HepG2 (cell line): ENCODE measurements around the gene BLVRA. TPM values are rescaled to one million over a fixed set of nuclear protein-coding genes. Genes with fewer than 3 reads are reported as not detected.

Experiments used
- ATAC-seq: fragments of 200-7000 bp; cut with Tn5 transposase; 3 replicates; pipeline ENCODE4 v1.9.1; 2020; ENCODE audit warnings: mild to moderate bottlenecking, moderate library complexity
- BruUV-seq: library from RNA; stranded (reverse); fragments of 400-500 nt; replicated peaks from 2 replicates; lab custom pipeline; 2021; lab: Mats Ljungman, UMichigan
- CTCF ChIA-PET: fragments of 300-600 bp; formaldehyde crosslinking; extraction: SDS; loops from one replicate; lab custom pipeline; 2021; ENCODE audit warnings: low total read pairs, inconsistent platforms, low intra/inter-chr PET ratio; lab: Yijun Ruan, JAX
- POLR2A ChIA-PET: fragments of 350-600 bp; sonication (Branson Sonifier 250); formaldehyde crosslinking; loops from one replicate; lab custom pipeline; 2020; ENCODE audit warnings: antibody characterized with exemption, inconsistent platforms; lab: Yijun Ruan, JAX
- DNase-seq: peaks from one replicate; pipeline ENCODE4 v3.0.0-alpha.2; 2015; ENCODE audit warnings: low spot score
- FAIRE-seq: peaks from 3 replicates; lab custom pipeline; 2011; peaks lifted over from hg19 to GRCh38; lab: Jason Lieb, UNC
- H2AFZ ChIP-seq: one replicate; pipeline ENCODE4 v1.6.1; 2011; ENCODE audit warnings: low read length, inconsistent platforms
- H3K27ac ChIP-seq: fragments of 300-600 bp; 3 replicates; pipeline ENCODE4 v1.8.0; 2011; ENCODE audit warnings: mixed run types, mild to moderate bottlenecking, mixed read lengths, low read length, inconsistent platforms; ENCODE audit not compliant: insufficient read depth; ENCODE audit errors: extremely low read length
- H3K27me3 ChIP-seq, 2 experiments: fragments of 200-600 bp in 1 of 2; 2 replicates in 1 of 2; 3 replicates in 1 of 2; pipeline versions ENCODE4 v1.6.0 to v1.8.0; 2011; ENCODE audit warnings: low read length in 2 of 2, mild to moderate bottlenecking in 2 of 2, moderate library complexity in 2 of 2, inconsistent platforms in 1 of 2; ENCODE audit not compliant: insufficient read depth in 2 of 2, control insufficient read depth in 1 of 2
- H3K36me3 ChIP-seq, 2 experiments: fragments of 200-600 bp in 1 of 2; replicated peaks in 1 of 2; 2 replicates in 1 of 2; 3 replicates in 1 of 2; pipeline versions ENCODE4 v1.5.1 to v1.8.0; 2011; ENCODE audit warnings: low read length in 2 of 2, inconsistent platforms in 1 of 2; ENCODE audit not compliant: insufficient read depth in 2 of 2, control insufficient read depth in 1 of 2
- H3K4me1 ChIP-seq: 2 replicates; pipeline ENCODE4 v1.5.1; 2012; ENCODE audit warnings: low read length, inconsistent platforms; ENCODE audit not compliant: insufficient read depth
- H3K4me2 ChIP-seq: 2 replicates; pipeline ENCODE4 v1.6.0; 2011; ENCODE audit warnings: low read depth, low read length, inconsistent platforms
- H3K4me3 ChIP-seq, 3 experiments: fragments of 200-600 bp in 1 of 3; sonication (generic), shearing (Covaris generic) in 1 of 3; replicated peaks in 1 of 3; 2 replicates each; pipeline ENCODE4 v1.5.1; 2011 to 2016; ENCODE audit warnings: low read length in 3 of 3, inconsistent platforms in 2 of 3, low read depth in 2 of 3, mild to moderate bottlenecking in 2 of 3, control low read depth in 1 of 3, mixed read lengths in 1 of 3; ENCODE audit not compliant: insufficient read depth in 1 of 3
- H3K79me2 ChIP-seq: one replicate; pipeline ENCODE4 v1.6.1; 2011; ENCODE audit warnings: low read length, inconsistent platforms; ENCODE audit not compliant: insufficient read depth
- H3K9ac ChIP-seq: 2 replicates; pipeline ENCODE4 v1.6.0; 2011; ENCODE audit warnings: mild to moderate bottlenecking, low read depth, low read length, inconsistent platforms; ENCODE audit not compliant: insufficient read depth
- H3K9me3 ChIP-seq: 2 replicates; pipeline ENCODE4 v1.5.1; 2012; ENCODE audit warnings: mild to moderate bottlenecking, low read length
- H4K20me1 ChIP-seq: 2 replicates; pipeline ENCODE4 v1.6.0; 2011; ENCODE audit warnings: inconsistent platforms, mild to moderate bottlenecking, low read length, moderate library complexity; ENCODE audit not compliant: insufficient read depth
- BRD4 ChIP-seq: sonication (generic); formaldehyde crosslinking; IDR thresholded peaks from 2 replicates; pipeline ENCODE4 v1.4.0; 2020; ENCODE audit warnings: missing genetic modification reagents
- CBX2 ChIP-seq, 2 experiments: fragments of 200-600 bp in 1 of 2; sonication (generic); formaldehyde crosslinking in 1 of 2; IDR thresholded peaks; 2 replicates each; pipeline versions ENCODE4 v1.7.0 to v1.8.1; 2018 to 2022; ENCODE audit warnings: low read depth in 2 of 2, low read length in 1 of 2, mild to moderate bottlenecking in 1 of 2, missing genetic modification reagents in 1 of 2
- IKZF4 ChIP-seq: sonication (generic); formaldehyde crosslinking; IDR thresholded peaks from 2 replicates; pipeline ENCODE4 v1.5.1; 2020; ENCODE audit warnings: borderline replicate concordance, mild to moderate bottlenecking, low read depth, missing genetic modification reagents; ENCODE audit errors: not compliant biosample characterization
- LCORL ChIP-seq, 2 experiments: fragments of 450-650 bp in 1 of 2; sonication (generic) in 1 of 2; formaldehyde crosslinking in 1 of 2; IDR thresholded peaks; 2 replicates each; pipeline versions ENCODE4 v1.5.0 to v1.6.1; 2017 to 2020; ENCODE audit warnings: antibody characterized with exemption in 1 of 2, missing genetic modification reagents in 1 of 2
- MXI1 ChIP-seq: IDR thresholded peaks from 3 replicates; pipeline ENCODE4 v1.6.1; 2012; ENCODE audit warnings: low read depth, low read length, inconsistent platforms, borderline replicate concordance
- ZNF558 ChIP-seq: sonication (generic); formaldehyde crosslinking; IDR thresholded peaks from 2 replicates; pipeline ENCODE4 v1.9.0; 2022; ENCODE audit warnings: mild to moderate bottlenecking, missing genetic modification reagents, borderline replicate concordance
- ZNF776 ChIP-seq: sonication (generic); formaldehyde crosslinking; IDR thresholded peaks from 2 replicates; pipeline ENCODE4 v1.4.0; 2020; ENCODE audit warnings: mild to moderate bottlenecking, missing genetic modification reagents
- ZNF777 ChIP-seq: sonication (generic); formaldehyde crosslinking; IDR thresholded peaks from 2 replicates; pipeline ENCODE4 v1.4.0; 2020; ENCODE audit warnings: missing genetic modification reagents
- WGBS: methylation state at CpG from one replicate; pipeline ENCODE4 v1.1.6; 2017; ENCODE audit warnings: low lambda C conversion rate; 5-methylcytosine and 5-hydroxymethylcytosine counted together
- in situ Hi-C: cut with HindIII; loops from 2 replicates; pipeline ENCODE4 v1.10.0; 2017; ENCODE audit warnings: low pct_unique_long_range_greater_than_20kb; ENCODE audit not compliant: extremely low pct_ligation_motif_present
- intact Hi-C: fragments of 100-400 bp; cut with micrococcal nuclease; formaldehyde crosslinking; loops from one replicate; pipeline ENCODE4 v1.10.0; 2022; ENCODE audit not compliant: unreplicated experiment
- polyA plus RNA-seq, 8 experiments: library from polyadenylated mRNA; depleted of rRNA in 3 of 8; stranded (reverse) in 7 of 8; unstranded in 1 of 8; fragments of >200 nt; fragmentation: Illumina TruSeq in 4 of 8; extraction: Trizol in 4 of 8; gene quantifications; 2 replicates each; pipeline versions ENCODE4 v1.2.1 to v1.2.3, GENCODE V29; 2011 to 2016; ENCODE audit warnings: low read depth in 4 of 8, missing spikeins in 1 of 8, mixed read lengths in 1 of 8; ENCODE audit not compliant: insufficient read depth in 1 of 8
- total RNA-seq, 5 experiments: library from RNA; depleted of rRNA; stranded (reverse); fragments of >200 nt; fragmentation: Illumina TruSeq; extraction: Trizol; gene quantifications; 2 replicates each; pipeline ENCODE4 v1.2.3, GENCODE V29; 2016; ENCODE audit warnings: low read depth in 1 of 5
- TF ChIP-seq, protein P1 (sequence below): sonication (generic); formaldehyde crosslinking; IDR thresholded peaks from 2 replicates; pipeline ENCODE4 v1.8.1; 2022; ENCODE audit warnings: mild to moderate bottlenecking, missing genetic modification reagents
- TF ChIP-seq, protein P2 (sequence below): sonication (generic); formaldehyde crosslinking; IDR thresholded peaks from 2 replicates; pipeline ENCODE4 v1.4.0; 2020; ENCODE audit warnings: mild to moderate bottlenecking, low read depth, missing genetic modification reagents
- TF ChIP-seq, protein P3 (sequence below): sonication (generic); formaldehyde crosslinking; IDR thresholded peaks from 2 replicates; pipeline ENCODE4 v1.4.0; 2020; ENCODE audit warnings: missing genetic modification reagents, borderline replicate concordance
- TF ChIP-seq, protein P4 (sequence below): sonication (generic); formaldehyde crosslinking; IDR thresholded peaks from 2 replicates; pipeline ENCODE4 v1.4.0; 2020; ENCODE audit warnings: missing genetic modification reagents, borderline replicate concordance
- TF ChIP-seq, protein P5 (sequence below): sonication (generic); formaldehyde crosslinking; conservative IDR thresholded peaks from 2 replicates; pipeline ENCODE4 v1.8.0; 2022; ENCODE audit warnings: missing genetic modification reagents

The BLVRA gene
- total and polyA plus RNA-seq, 2 of the 13 experiments (the other 11 are each of a cell fraction or from before 2014, with no cell fraction given) = 39.2 to 64.2 TPM

DNA sequence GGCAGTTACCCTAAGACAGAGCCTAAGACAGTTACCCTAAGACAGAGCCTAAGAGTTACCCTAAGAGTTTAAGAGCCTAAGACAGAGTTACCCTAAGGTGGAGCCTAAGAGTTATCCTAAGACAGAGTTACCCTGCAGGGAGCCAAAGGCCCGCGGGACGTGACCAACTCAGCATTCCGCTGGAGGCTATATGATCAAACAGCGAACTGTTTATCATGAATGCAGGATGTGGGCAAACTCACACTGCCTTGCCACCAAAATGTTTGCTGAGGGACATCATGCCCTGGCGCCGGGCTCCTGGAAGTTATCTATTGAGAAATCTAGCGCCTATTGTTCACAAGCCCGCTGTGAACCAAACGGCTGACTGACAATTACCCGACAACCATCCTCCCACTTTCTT is 49.9 kb downstream of the BLVRA start:
- H3K4me1 ChIP-seq = no peaks in the 10 kb centered on the region
- no peak overlapping the region for H3K4me3 ChIP-seq
- POLR2A ChIA-PET = no interaction called here
- H3K79me2 ChIP-seq = no peaks in the 10 kb centered on the region
- in situ Hi-C loops (no loop called here), intact Hi-C loops (no loop called here)
- H3K4me2 ChIP-seq = no peak overlapping the region
- H3K36me3 ChIP-seq = peaks cover 10 to 35% of the 10 kb centered on the region in 2 experiments; a peak in 4 of 5 replicates
- 97% methylated on average over 11 of the region's 11 CpGs for WGBS
- BruUV-seq = no TSS peak
- no peaks in the 10 kb centered on the region for H4K20me1 ChIP-seq
- DNase-seq = no peak
- H3K27me3 ChIP-seq = no peaks in the 10 kb centered on the region
- H3K9ac ChIP-seq = no peak overlapping the region
- H3K27ac ChIP-seq = no peak overlapping the region
- CTCF ChIA-PET = no interaction called here
- no peaks in the 10 kb centered on the region for H3K9me3 ChIP-seq
- no peak for ATAC-seq
- no peak overlapping the region for H2AFZ ChIP-seq
- FAIRE-seq = no peak
- TF ChIP-seq, protein P1, sequence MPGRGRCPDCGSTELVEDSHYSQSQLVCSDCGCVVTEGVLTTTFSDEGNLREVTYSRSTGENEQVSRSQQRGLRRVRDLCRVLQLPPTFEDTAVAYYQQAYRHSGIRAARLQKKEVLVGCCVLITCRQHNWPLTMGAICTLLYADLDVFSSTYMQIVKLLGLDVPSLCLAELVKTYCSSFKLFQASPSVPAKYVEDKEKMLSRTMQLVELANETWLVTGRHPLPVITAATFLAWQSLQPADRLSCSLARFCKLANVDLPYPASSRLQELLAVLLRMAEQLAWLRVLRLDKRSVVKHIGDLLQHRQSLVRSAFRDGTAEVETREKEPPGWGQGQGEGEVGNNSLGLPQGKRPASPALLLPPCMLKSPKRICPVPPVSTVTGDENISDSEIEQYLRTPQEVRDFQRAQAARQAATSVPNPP = no peak
- TF ChIP-seq, protein P2, sequence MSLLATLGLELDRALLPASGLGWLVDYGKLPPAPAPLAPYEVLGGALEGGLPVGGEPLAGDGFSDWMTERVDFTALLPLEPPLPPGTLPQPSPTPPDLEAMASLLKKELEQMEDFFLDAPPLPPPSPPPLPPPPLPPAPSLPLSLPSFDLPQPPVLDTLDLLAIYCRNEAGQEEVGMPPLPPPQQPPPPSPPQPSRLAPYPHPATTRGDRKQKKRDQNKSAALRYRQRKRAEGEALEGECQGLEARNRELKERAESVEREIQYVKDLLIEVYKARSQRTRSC (CRISPR knock-in tag) = no peak
- no peak for TF ChIP-seq ZNF558 (CRISPR knock-in tag)
- no peak for TF ChIP-seq ZNF777 (CRISPR knock-in tag)
- TF ChIP-seq LCORL (IDR thresholded peaks at IDR 0.05) = no peak
- TF ChIP-seq LCORL (CRISPR knock-in tag; IDR thresholded peaks at IDR 0.05) = no peak
- TF ChIP-seq, protein P3, sequence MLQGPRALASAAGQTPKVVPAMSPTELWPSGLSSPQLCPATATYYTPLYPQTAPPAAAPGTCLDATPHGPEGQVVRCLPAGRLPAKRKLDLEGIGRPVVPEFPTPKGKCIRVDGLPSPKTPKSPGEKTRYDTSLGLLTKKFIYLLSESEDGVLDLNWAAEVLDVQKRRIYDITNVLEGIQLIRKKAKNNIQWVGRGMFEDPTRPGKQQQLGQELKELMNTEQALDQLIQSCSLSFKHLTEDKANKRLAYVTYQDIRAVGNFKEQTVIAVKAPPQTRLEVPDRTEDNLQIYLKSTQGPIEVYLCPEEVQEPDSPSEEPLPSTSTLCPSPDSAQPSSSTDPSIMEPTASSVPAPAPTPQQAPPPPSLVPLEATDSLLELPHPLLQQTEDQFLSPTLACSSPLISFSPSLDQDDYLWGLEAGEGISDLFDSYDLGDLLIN (CRISPR knock-in tag) = no peak
- TF ChIP-seq, protein P4, sequence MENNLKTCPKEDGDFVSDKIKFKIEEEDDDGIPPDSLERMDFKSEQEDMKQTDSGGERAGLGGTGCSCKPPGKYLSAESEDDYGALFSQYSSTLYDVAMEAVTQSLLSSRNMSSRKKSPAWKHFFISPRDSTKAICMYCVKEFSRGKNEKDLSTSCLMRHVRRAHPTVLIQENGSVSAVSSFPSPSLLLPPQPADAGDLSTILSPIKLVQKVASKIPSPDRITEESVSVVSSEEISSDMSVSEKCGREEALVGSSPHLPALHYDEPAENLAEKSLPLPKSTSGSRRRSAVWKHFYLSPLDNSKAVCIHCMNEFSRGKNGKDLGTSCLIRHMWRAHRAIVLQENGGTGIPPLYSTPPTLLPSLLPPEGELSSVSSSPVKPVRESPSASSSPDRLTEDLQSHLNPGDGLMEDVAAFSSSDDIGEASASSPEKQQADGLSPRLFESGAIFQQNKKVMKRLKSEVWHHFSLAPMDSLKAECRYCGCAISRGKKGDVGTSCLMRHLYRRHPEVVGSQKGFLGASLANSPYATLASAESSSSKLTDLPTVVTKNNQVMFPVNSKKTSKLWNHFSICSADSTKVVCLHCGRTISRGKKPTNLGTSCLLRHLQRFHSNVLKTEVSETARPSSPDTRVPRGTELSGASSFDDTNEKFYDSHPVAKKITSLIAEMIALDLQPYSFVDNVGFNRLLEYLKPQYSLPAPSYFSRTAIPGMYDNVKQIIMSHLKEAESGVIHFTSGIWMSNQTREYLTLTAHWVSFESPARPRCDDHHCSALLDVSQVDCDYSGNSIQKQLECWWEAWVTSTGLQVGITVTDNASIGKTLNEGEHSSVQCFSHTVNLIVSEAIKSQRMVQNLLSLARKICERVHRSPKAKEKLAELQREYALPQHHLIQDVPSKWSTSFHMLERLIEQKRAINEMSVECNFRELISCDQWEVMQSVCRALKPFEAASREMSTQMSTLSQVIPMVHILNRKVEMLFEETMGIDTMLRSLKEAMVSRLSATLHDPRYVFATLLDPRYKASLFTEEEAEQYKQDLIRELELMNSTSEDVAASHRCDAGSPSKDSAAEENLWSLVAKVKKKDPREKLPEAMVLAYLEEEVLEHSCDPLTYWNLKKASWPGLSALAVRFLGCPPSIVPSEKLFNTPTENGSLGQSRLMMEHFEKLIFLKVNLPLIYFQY (CRISPR knock-in tag) = no peak
- no peak for TF ChIP-seq CBX2 (IDR thresholded peaks at IDR 0.05; ENCODE audit: low read depth, low read length)
- no peak for TF ChIP-seq CBX2 (CRISPR knock-in tag; IDR thresholded peaks at IDR 0.05; ENCODE audit: low read depth)
- TF ChIP-seq MXI1 = no peak
- TF ChIP-seq, protein P5, sequence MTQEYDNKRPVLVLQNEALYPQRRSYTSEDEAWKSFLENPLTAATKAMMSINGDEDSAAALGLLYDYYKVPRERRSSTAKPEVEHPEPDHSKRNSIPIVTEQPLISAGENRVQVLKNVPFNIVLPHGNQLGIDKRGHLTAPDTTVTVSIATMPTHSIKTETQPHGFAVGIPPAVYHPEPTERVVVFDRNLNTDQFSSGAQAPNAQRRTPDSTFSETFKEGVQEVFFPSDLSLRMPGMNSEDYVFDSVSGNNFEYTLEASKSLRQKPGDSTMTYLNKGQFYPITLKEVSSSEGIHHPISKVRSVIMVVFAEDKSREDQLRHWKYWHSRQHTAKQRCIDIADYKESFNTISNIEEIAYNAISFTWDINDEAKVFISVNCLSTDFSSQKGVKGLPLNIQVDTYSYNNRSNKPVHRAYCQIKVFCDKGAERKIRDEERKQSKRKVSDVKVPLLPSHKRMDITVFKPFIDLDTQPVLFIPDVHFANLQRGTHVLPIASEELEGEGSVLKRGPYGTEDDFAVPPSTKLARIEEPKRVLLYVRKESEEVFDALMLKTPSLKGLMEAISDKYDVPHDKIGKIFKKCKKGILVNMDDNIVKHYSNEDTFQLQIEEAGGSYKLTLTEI = no peak
- no peak for TF ChIP-seq IKZF4 (CRISPR knock-in tag)
- no peak for TF ChIP-seq ZNF776 (CRISPR knock-in tag)
- TF ChIP-seq BRD4 (CRISPR knock-in tag) = no peak
